Stimulated activated CD4-positive, alpha-beta T cell treated with anti-CD3 and anti-CD28 coated beads, Interleukin-4, amount 100 ng/mL, for 48 hours (primary cell): ENCODE results near the gene WDR27.
"Not testable (repeated sequence)": the region's sequence is repeated elsewhere in the genome, so short reads cannot be mapped to it uniquely, and the experiment has no call there.

Experiments
- DNase-seq, 2 donors: peaks; one replicate each; pipeline ENCODE4 v3.0.0-alpha.2; 2020; ENCODE audit warnings: low read depth in 2 of 2

Gene WDR27

GRCh38 chr6:169604076-169604475 is 97.8 kb downstream of the WDR27 start:
- DNase-seq = no peak

GRCh38 chr6:169601129-169601528 is 100.7 kb downstream of the WDR27 start:
- DNase-seq = not testable (repeated sequence)

- no peak for DNase-seq
Measured at GRCh38 chr6:169592558-169592957, 109.3 kb downstream of the WDR27 start.

GRCh38 chr6:169591616-169592015 is 110.2 kb downstream of the WDR27 start:
- no peak for DNase-seq

GRCh38 chr6:169590376-169590939 is 111.4 kb downstream of the WDR27 start:
- no peak for DNase-seq

- no peak for DNase-seq
Measured at GRCh38 chr6:169589699-169590257, 112.1 kb downstream of the WDR27 start.

GRCh38 chr6:169589293-169589692 is 112.5 kb downstream of the WDR27 start:
- no peak for DNase-seq

GRCh38 chr6:169587975-169588374 is 113.9 kb downstream of the WDR27 start:
- DNase-seq = no peak

GRCh38 chr6:169583886-169584541 is 117.8 kb downstream of the WDR27 start:
- no peak for DNase-seq

- DNase-seq = no peak
Measured at GRCh38 chr6:169579407-169580111, 122.3 kb downstream of the WDR27 start.

- DNase-seq = no peak
Measured at GRCh38 chr6:169577974-169578373, 123.9 kb downstream of the WDR27 start.

- no peak for DNase-seq
Measured at GRCh38 chr6:169577236-169577635, 124.6 kb downstream of the WDR27 start.

GRCh38 chr6:169575821-169576220 is 126.0 kb downstream of the WDR27 start:
- no peak for DNase-seq

GRCh38 chr6:169575365-169575764 is 126.5 kb downstream of the WDR27 start:
- DNase-seq = no peak

GRCh38 chr6:169574420-169574819 is 127.4 kb downstream of the WDR27 start:
- DNase-seq = no peak

- DNase-seq = no peak
Measured at GRCh38 chr6:169573883-169574282, 127.9 kb downstream of the WDR27 start.

GRCh38 chr6:169571123-169571962 is 130.5 kb downstream of the WDR27 start:
- DNase-seq = no peak

GRCh38 chr6:169568314-169569087 is 133.3 kb downstream of the WDR27 start:
- no peak for DNase-seq

- DNase-seq = no peak
Measured at GRCh38 chr6:169567819-169568218, 134.0 kb downstream of the WDR27 start.

GRCh38 chr6:169566961-169567750 is 134.7 kb downstream of the WDR27 start:
- DNase-seq = no peak
